GM12865 (cell line): ENCODE measurements around the gene TMPRSS12.
"Not testable (repeated sequence)": the region's sequence is repeated elsewhere in the genome, so short reads cannot be mapped to it uniquely, and the experiment has no call there.

ENCODE experiments used
- DNase-seq: peaks from one replicate; pipeline ENCODE4 v3.0.0; 2010; ENCODE audit warnings: low read depth
- H3K4me3 ChIP-seq: 2 replicates; pipeline ENCODE4 v1.5.1; 2011; ENCODE audit warnings: mild to moderate bottlenecking, low read depth, low read length, control low read depth
- CTCF ChIP-seq: IDR thresholded peaks from 2 replicates; pipeline ENCODE4 v1.5.1; 2011; ENCODE audit warnings: low read length, control low read depth, low read depth, inconsistent platforms; ENCODE audit not compliant: insufficient read depth; ENCODE audit errors: missing control alignments

The TMPRSS12 gene

GRCh38 chr12:50901685-50902113 lies 59.0 kb downstream of the TMPRSS12 start:
- TF ChIP-seq CTCF: no peak
- no peak for DNase-seq
- no peak overlapping the region for H3K4me3 ChIP-seq

- DNase-seq, H3K4me3 ChIP-seq: not testable (repeated sequence)
Measured at GRCh38 chr12:50908479-50908878, 65.8 kb downstream of the TMPRSS12 start.

GRCh38 chr12:50912361-50912760 lies 69.6 kb downstream of the TMPRSS12 start:
- DNase-seq, H3K4me3 ChIP-seq: not testable (repeated sequence)

GRCh38 chr12:50913224-50913623 lies 70.5 kb downstream of the TMPRSS12 start:
- H3K4me3 ChIP-seq: no peak overlapping the region
- no peak for DNase-seq
- TF ChIP-seq CTCF: no peak

GRCh38 chr12:50914872-50915484 lies 72.3 kb downstream of the TMPRSS12 start:
- H3K4me3 ChIP-seq: no peak overlapping the region
- no peak for TF ChIP-seq CTCF

GRCh38 chr12:50916292-50916691 lies 73.6 kb downstream of the TMPRSS12 start:
- no peak for DNase-seq
- TF ChIP-seq CTCF: no peak

More at GRCh38 chr12:50914872-50915484, 72.3 kb downstream of the TMPRSS12 start:
- DNase-seq: no peak

GRCh38 chr12:50918584-50919316 lies 76.0 kb downstream of the TMPRSS12 start:
- peak; percentile 74 for DNase-seq
- TF ChIP-seq CTCF: no peak
- no peak overlapping the region for H3K4me3 ChIP-seq

More at GRCh38 chr12:50916292-50916691, 73.6 kb downstream of the TMPRSS12 start:
- H3K4me3 ChIP-seq: no peak overlapping the region

GRCh38 chr12:50922820-50923219 lies 80.1 kb downstream of the TMPRSS12 start:
- DNase-seq: no peak
- TF ChIP-seq CTCF: no peak
- H3K4me3 ChIP-seq: no peak overlapping the region
